GM12878 (cell line): ENCODE data around the gene RPL29. TPM values are rescaled to one million over a fixed set of nuclear protein-coding genes. Genes with fewer than 3 reads are reported as not detected.

Source experiments
- ATAC-seq: fragments of 200-7000 bp; cut with Tn5 transposase; 3 replicates; pipeline ENCODE4 v1.9.1; 2020; ENCODE audit warnings: mild to moderate bottlenecking, moderate library complexity
- BruUV-seq: library from RNA; stranded (reverse); fragments of 400-500 nt; replicated peaks from 2 replicates; lab custom pipeline; 2021; lab: Mats Ljungman, UMichigan
- CTCF ChIA-PET: fragments of 300-600 bp; sonication (Branson Sonifier 250); formaldehyde crosslinking; extraction: SDS; loops from one replicate; lab custom pipeline; 2021; ENCODE audit warnings: inconsistent platforms; lab: Yijun Ruan, JAX
- POLR2A ChIA-PET: fragments of 350-600 bp; formaldehyde crosslinking; extraction: SDS; loops from one replicate; lab custom pipeline; 2021; ENCODE audit warnings: inconsistent platforms; lab: Charles Lee
- RAD21 ChIA-PET: fragments of 300-600 bp; sonication (Branson Sonifier 250); formaldehyde crosslinking; loops from one replicate; lab custom pipeline; 2023; ENCODE audit warnings: antibody characterized with exemption; ENCODE audit not compliant: unreplicated experiment; lab: Charles Lee
- SMC1A ChIA-PET: fragments of 300-600 bp; sonication (Branson Sonifier 250); formaldehyde crosslinking; loops from one replicate; lab custom pipeline; 2023; ENCODE audit not compliant: unreplicated experiment, uncharacterized antibody; lab: Charles Lee
- DNase-seq: peaks from one replicate; pipeline ENCODE4 v3.0.0-alpha.2; 2011; ENCODE audit warnings: low read depth, low spot score
- FAIRE-seq: peaks from 3 replicates; lab custom pipeline; 2011; peaks lifted over from hg19 to GRCh38; lab: Jason Lieb, UNC
- H2AFZ ChIP-seq: 2 replicates; pipeline ENCODE4 v1.6.0; 2011; ENCODE audit warnings: low read depth, low read length, control low read depth; ENCODE audit not compliant: control insufficient read depth
- H3K27ac ChIP-seq: 2 replicates; pipeline ENCODE4 v1.5.1; 2011; ENCODE audit warnings: control low read depth; ENCODE audit not compliant: control insufficient read depth, insufficient read depth
- H3K27me3 ChIP-seq, 2 experiments: replicated peaks in 1 of 2; 2 replicates each; pipeline versions ENCODE4 v1.6.0 to v1.6.1; 2011; ENCODE audit warnings: low read length in 1 of 2; ENCODE audit not compliant: control insufficient read depth in 2 of 2, insufficient read depth in 2 of 2
- H3K36me3 ChIP-seq, 2 experiments: 2 replicates each; pipeline ENCODE4 v1.5.1; 2011; ENCODE audit warnings: low read length in 1 of 2; ENCODE audit not compliant: control insufficient read depth in 2 of 2, insufficient read depth in 2 of 2
- H3K4me1 ChIP-seq: 2 replicates; pipeline ENCODE4 v1.6.1; 2011; ENCODE audit warnings: mild to moderate bottlenecking, low read length, moderate library complexity, mixed read lengths; ENCODE audit not compliant: control insufficient read depth, insufficient read depth
- H3K4me2 ChIP-seq: 2 replicates; pipeline ENCODE4 v1.6.0; 2011; ENCODE audit warnings: control low read depth; ENCODE audit not compliant: control insufficient read depth, insufficient read depth
- H3K4me3 ChIP-seq: fragments of 200-600 bp; sonication (generic); 2 replicates; pipeline ENCODE4 v1.5.1; 2016
- H3K79me2 ChIP-seq: 2 replicates; pipeline ENCODE4 v1.6.0; 2011; ENCODE audit warnings: low read length; ENCODE audit not compliant: control insufficient read depth, insufficient read depth
- H3K9ac ChIP-seq: 2 replicates; pipeline ENCODE4 v1.8.0; 2011; ENCODE audit warnings: low read length, control low read depth, mixed read lengths; ENCODE audit not compliant: control insufficient read depth, insufficient read depth
- H3K9me3 ChIP-seq: replicated peaks from 3 replicates; pipeline ENCODE4 v1.5.1; 2011; ENCODE audit warnings: mild to moderate bottlenecking, low read length; ENCODE audit not compliant: control insufficient read depth, insufficient read depth
- H4K20me1 ChIP-seq: 2 replicates; pipeline ENCODE4 v1.6.0; 2011; ENCODE audit not compliant: control insufficient read depth, insufficient read depth
- BACH1 ChIP-seq: fragments of 450-650 bp; IDR thresholded peaks from 2 replicates; pipeline ENCODE4 v1.6.1; 2017; ENCODE audit warnings: mild to moderate bottlenecking, borderline replicate concordance
- BCL11A ChIP-seq: IDR thresholded peaks from 2 replicates; pipeline ENCODE4 v1.6.1; 2011; ENCODE audit warnings: low read depth, low read length
- CHD1 ChIP-seq: IDR thresholded peaks from 2 replicates; pipeline ENCODE4 v1.6.1; 2012; ENCODE audit warnings: low read depth, low read length, improper control_type of control experiment
- CUX1 ChIP-seq: IDR thresholded peaks from 2 replicates; pipeline ENCODE4 v1.6.1; 2012; ENCODE audit warnings: improper control_type of control experiment, low read depth, low read length; ENCODE audit not compliant: insufficient replicate concordance
- DPF2 ChIP-seq: fragments of 450-650 bp; IDR thresholded peaks from 2 replicates; pipeline ENCODE4 v1.6.1; 2017; ENCODE audit warnings: mild to moderate bottlenecking
- E2F4 ChIP-seq: IDR thresholded peaks from 2 replicates; pipeline ENCODE4 v1.6.1; 2012; ENCODE audit warnings: low read depth, low read length, improper control_type of control experiment
- FOS ChIP-seq: IDR thresholded peaks from 3 replicates; pipeline ENCODE4 v1.6.1; 2011; ENCODE audit warnings: borderline replicate concordance; ENCODE audit not compliant: insufficient read length; ENCODE audit errors: extremely low read depth
- MYC ChIP-seq: IDR thresholded peaks from 2 replicates; pipeline ENCODE4 v1.6.1; 2011; ENCODE audit warnings: mild to moderate bottlenecking, low read length, moderate library complexity, inconsistent platforms; ENCODE audit not compliant: insufficient read depth, insufficient replicate concordance, insufficient read length, severe bottlenecking
- NFYA ChIP-seq: IDR thresholded peaks from 2 replicates; pipeline ENCODE4 v1.6.1; 2011; ENCODE audit warnings: low read depth, mild to moderate bottlenecking, low read length, improper control_type of control experiment, borderline replicate concordance
- RFX5 ChIP-seq: IDR thresholded peaks from 2 replicates; pipeline ENCODE4 v1.6.1; 2011; ENCODE audit warnings: low read depth, low read length, improper control_type of control experiment
- SIX5 ChIP-seq: IDR thresholded peaks from 2 replicates; pipeline ENCODE4 v1.6.1; 2011; ENCODE audit warnings: mild to moderate bottlenecking, low read depth, low read length, moderate library complexity; ENCODE audit not compliant: severe bottlenecking
- SMAD1 ChIP-seq: fragments of 450-650 bp; IDR thresholded peaks from 2 replicates; pipeline ENCODE4 v1.6.1; 2018; ENCODE audit warnings: mild to moderate bottlenecking, low read depth; ENCODE audit not compliant: partially characterized antibody
- ZNF24 ChIP-seq: fragments of 450-650 bp; IDR thresholded peaks from 2 replicates; pipeline ENCODE4 v1.6.1; 2017; ENCODE audit warnings: antibody characterized with exemption, mild to moderate bottlenecking
- WGBS: methylation state at CpG from one replicate; pipeline ENCODE4 v1.1.6; 2016; ENCODE audit warnings: low lambda C conversion rate; ENCODE audit not compliant: insufficient replicate concordance, insufficient coverage; ENCODE audit errors: missing lambda C conversion rate; 5-methylcytosine and 5-hydroxymethylcytosine counted together
- in situ Hi-C: fragments of 300-500 bp; cut with MboI; formaldehyde crosslinking; loops from 9 replicates; pipeline ENCODE4 v1.14.3; 2018; ENCODE audit warnings: mixed read lengths
- intact Hi-C: fragments of 100-400 bp; cut with micrococcal nuclease; formaldehyde crosslinking; loops from one replicate; pipeline ENCODE4 v1.14.2; 2022; ENCODE audit not compliant: unreplicated experiment
- polyA plus RNA-seq, 11 experiments: library from polyadenylated mRNA; depleted of rRNA in 4 of 11; unstranded in 6 of 11; stranded (reverse) in 5 of 11; fragments of >200 nt; fragmentation: Nextera tagmentation in 4 of 11; fragmentation: Illumina TruSeq in 1 of 11; extraction: Ambion mirVana in 4 of 11; extraction: Trizol in 1 of 11; gene quantifications; 1 replicate in 1 of 11; 2 replicates in 10 of 11; pipeline versions ENCODE4 v1.2.1 to v1.2.3, GENCODE V29; 2011 to 2016; ENCODE audit warnings: inconsistent platforms in 2 of 11, missing spikeins in 2 of 11, low read depth in 1 of 11
- total RNA-seq, 4 experiments: library from RNA; depleted of rRNA in 3 of 4; stranded (reverse); fragments of >200 nt in 3 of 4; fragmentation: Illumina TruSeq in 1 of 4; extraction: Trizol in 1 of 4; gene quantifications; 2 replicates each; pipeline versions ENCODE4 v1.2.1 to v1.2.3, GENCODE V29; 2013 to 2021

RPL29 gene
- total and polyA plus RNA-seq, 10 of the 15 experiments (the other 5 are each of a cell fraction or from before 2014, with no cell fraction given), result 1,053 to 2,477 (median 1,657) TPM

GRCh38 chr3:52037291-52037690 is 41.6 kb upstream of the RPL29 start:
- no peaks in the 10 kb centered on the region for H3K79me2 ChIP-seq
- H3K4me2 ChIP-seq, result no peak overlapping the region
- in situ Hi-C loops (no loop called here), intact Hi-C loops (no loop called here)
- H3K36me3 ChIP-seq, result no peaks in the 10 kb centered on the region
- no peaks in the 10 kb centered on the region; the same call in 2 of the 3 replicates for H3K9me3 ChIP-seq
- ChIA-PET SMC1A (interaction anchor here (0.8 to 3.8 kb wide), 8 partner anchors 9 to 86 kb away, joined by 3 to 37 read pairs (median 6); no protein-coding TSS in a partner anchor), POLR2A (interaction anchor here (0.6 to 2.7 kb wide), 3 partner anchors 12 to 388 kb away, joined by 7 to 17 read pairs (median 12); no protein-coding TSS in a partner anchor), CTCF (interaction anchor here (1.5 to 4.6 kb wide), 6 partner anchors 16 to 105 kb away, joined by 4 to 44 read pairs (median 9); partner anchors contain the start of gene DUSP7), RAD21 (interaction anchor here (0.7 to 4.5 kb wide), 10 partner anchors 12 to 535 kb away, joined by 3 to 48 read pairs (median 11); no protein-coding TSS in a partner anchor)
- DNase-seq (no peak), ATAC-seq (no peak), FAIRE-seq (no peak)
- H3K4me3 ChIP-seq, result no peak overlapping the region
- no peaks in the 10 kb centered on the region for H4K20me1 ChIP-seq
- H3K27me3 ChIP-seq, result no peaks in the 10 kb centered on the region
- BruUV-seq, result no TSS peak
- TF ChIP-seq FOS, result no peak
- no peak for TF ChIP-seq RFX5
- TF ChIP-seq E2F4, result no peak
- no peak for TF ChIP-seq ZNF24
- TF ChIP-seq NFYA, result no peak
- no peak for TF ChIP-seq SMAD1
- TF ChIP-seq CHD1, result no peak
- no peak for TF ChIP-seq SIX5
- no peak for TF ChIP-seq CUX1
- TF ChIP-seq BCL11A, result no peak
- no peak for TF ChIP-seq MYC
- TF ChIP-seq DPF2, result no peak
- TF ChIP-seq BACH1, result no peak
- peaks cover 7% of the 10 kb centered on the region; the same call in 1 of the 2 replicates for H3K4me1 ChIP-seq
- no peak overlapping the region for H2AFZ ChIP-seq
- whole genome bisulfite sequencing, result 43% methylated on average over 4 of the region's 4 CpGs
- no peak overlapping the region for H3K9ac ChIP-seq
- no peak overlapping the region for H3K27ac ChIP-seq
